ENCODE results near the gene CETN3.

CETN3 gene

DNA sequence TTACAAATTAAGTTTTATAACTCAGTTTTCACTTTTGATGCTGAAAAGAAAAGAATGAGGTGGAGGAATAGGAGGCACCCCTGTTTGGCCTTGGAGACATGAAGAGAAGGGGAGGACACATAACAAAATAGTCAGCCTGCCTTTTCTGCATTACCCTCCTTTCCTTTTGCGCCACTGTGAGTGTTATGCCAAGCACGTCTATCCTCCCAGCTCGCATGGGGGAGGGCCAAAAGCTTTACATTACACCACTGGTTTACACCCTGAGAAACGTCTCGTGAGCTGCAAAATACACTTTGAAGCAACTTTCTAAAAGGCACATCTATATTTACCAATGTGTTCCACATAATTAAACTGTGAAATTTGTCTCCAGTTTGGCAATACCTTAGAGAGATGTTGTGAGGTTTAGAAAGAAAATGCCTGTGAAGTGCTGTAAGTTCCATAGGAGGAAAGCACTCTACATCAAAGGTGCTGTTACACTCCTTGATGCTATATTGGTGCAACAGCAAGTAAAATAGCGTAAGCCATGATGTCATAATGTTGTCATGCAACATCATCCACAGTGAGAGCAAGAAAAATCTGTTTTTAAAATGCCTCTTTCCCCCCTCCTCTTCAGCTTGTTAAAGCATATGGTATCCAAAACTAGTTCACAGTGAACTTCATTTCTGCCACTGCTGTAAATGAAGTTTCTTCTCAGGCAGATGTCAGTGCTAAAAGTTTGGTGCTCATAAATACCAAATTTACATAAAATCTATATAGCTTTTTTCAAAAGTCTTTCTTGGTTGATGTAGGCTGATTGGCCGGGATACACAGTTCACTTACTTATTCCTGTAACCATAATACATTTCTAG lies 50.3 kb downstream of the CETN3 start:
- ChIA-PET CTCF (interaction anchor here (0.5 kb wide), 1 partner anchor 567 kb away, joined by 3 read pairs; no protein-coding TSS in a partner anchor), POLR2A (ENCODE audit: low non-redundant PET) (no interaction called here)
- DNase-seq (ENCODE audit: low spot score): no peak
- no peak overlapping the region for H3K27ac ChIP-seq
- TF ChIP-seq, protein P1, sequence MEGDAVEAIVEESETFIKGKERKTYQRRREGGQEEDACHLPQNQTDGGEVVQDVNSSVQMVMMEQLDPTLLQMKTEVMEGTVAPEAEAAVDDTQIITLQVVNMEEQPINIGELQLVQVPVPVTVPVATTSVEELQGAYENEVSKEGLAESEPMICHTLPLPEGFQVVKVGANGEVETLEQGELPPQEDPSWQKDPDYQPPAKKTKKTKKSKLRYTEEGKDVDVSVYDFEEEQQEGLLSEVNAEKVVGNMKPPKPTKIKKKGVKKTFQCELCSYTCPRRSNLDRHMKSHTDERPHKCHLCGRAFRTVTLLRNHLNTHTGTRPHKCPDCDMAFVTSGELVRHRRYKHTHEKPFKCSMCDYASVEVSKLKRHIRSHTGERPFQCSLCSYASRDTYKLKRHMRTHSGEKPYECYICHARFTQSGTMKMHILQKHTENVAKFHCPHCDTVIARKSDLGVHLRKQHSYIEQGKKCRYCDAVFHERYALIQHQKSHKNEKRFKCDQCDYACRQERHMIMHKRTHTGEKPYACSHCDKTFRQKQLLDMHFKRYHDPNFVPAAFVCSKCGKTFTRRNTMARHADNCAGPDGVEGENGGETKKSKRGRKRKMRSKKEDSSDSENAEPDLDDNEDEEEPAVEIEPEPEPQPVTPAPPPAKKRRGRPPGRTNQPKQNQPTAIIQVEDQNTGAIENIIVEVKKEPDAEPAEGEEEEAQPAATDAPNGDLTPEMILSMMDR (conservative IDR thresholded peaks at IDR 0.05; ENCODE audit: low read depth): no peak

DNA sequence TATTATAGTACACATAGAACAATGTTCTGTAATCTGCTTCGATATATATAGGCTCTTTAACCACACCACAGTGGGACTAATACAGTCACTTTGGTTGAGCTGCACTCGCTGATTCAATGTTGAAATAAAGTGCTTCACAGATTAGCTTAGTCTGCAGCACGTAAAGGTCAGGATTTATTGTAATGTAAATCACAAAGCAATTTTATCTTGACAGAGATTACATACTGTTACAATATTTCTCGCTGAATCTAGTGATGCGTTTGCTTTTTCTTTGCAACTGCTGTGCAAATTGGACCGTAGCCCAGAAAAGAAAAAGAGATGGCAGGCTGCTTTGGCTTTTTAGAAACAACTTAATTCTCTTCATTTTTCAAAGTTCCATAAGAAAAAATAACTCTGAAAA lies 52.9 kb downstream of the CETN3 start:
- POLR2A ChIA-PET (ENCODE audit: low non-redundant PET): no interaction called here

DNA sequence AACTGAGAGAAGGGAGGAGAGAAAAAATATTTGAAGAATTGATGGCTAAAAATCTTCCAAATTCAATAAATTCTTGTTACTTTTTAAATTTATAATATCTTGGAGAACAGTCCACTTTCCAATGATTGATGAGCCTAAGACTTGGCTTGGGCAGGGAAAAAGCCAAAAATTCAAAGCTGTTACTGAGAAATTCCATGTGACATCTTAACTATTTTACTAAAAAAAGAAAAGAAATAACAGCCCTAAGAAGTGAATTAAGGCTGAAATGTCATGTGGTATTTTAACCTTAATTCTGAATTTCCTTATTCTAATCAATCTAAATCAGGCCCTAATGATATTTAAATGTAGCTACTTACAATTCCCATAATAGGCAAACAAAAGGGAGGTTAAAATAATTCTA lies 53.4 kb downstream of the CETN3 start:
- ChIA-PET CTCF (interaction anchor here (1.2 kb wide), 1 partner anchor 20 kb away, joined by 3 read pairs; no protein-coding TSS in a partner anchor), POLR2A (ENCODE audit: low non-redundant PET) (no interaction called here)
- H3K27ac ChIP-seq: no peak overlapping the region
- DNase-seq (ENCODE audit: low spot score): no peak
- TF ChIP-seq, protein P1 (conservative IDR thresholded peaks at IDR 0.05; ENCODE audit: low read depth): no peak

More for the DNA sequence above, 52.9 kb downstream of the CETN3 start:
- DNase-seq (ENCODE audit: low spot score): no peak
- H3K27ac ChIP-seq: no peak overlapping the region
- CTCF ChIA-PET: interaction anchor here (1.2 kb wide), 1 partner anchor 20 kb away, joined by 3 read pairs; no protein-coding TSS in a partner anchor
- TF ChIP-seq, protein P1 (conservative IDR thresholded peaks at IDR 0.05; ENCODE audit: low read depth): no peak

DNA sequence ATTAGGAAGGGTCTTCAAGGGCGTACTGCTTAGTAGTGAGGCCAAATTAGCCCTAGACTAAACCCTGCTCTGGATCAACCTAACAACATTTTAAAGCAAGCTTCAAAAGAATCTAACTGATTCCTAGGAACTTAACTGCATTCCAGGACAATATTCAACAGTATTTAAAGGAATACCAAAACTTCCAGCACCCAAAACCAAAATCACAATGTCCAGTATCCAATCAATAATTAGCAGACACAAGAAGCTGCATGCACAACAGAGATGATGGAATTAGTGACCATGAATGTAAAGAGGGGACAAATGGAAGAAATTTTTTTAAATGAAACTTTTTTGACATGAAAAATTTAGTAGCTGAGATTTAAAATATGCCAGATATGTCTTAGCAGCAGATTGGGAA lies 53.9 kb downstream of the CETN3 start:
- TF ChIP-seq, protein P1 (conservative IDR thresholded peaks at IDR 0.05; ENCODE audit: low read depth): no peak
- no peak for DNase-seq (ENCODE audit: low spot score)
- POLR2A ChIA-PET (ENCODE audit: low non-redundant PET): no interaction called here
- CTCF ChIA-PET: interaction anchor here (1.2 kb wide), 1 partner anchor 21 kb away, joined by 3 read pairs; no protein-coding TSS in a partner anchor
- no peak overlapping the region for H3K27ac ChIP-seq

DNA sequence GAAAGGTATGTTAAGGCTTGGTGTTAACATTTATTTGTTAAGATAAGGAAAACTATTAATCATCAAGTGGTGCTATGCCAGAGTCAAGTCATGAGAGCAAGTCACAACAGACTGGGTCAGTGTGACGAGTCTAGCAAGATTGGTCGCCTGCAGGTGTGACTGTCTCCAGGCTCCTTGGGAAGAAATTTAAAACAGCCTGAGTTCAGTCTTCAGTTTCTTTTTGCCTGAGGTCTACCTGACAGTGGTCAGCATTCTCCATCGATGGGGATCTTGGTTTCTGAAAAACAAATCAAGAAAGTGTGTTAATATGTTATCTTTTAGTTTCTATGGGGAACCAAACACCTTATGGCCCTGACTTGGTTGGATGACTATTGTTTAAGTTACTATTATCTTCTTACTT lies 56.3 kb downstream of the CETN3 start:
- POLR2A ChIA-PET (ENCODE audit: low non-redundant PET): no interaction called here
- CTCF ChIA-PET: no interaction called here
- TF ChIP-seq, protein P1 (conservative IDR thresholded peaks at IDR 0.05; ENCODE audit: low read depth): no peak

DNA sequence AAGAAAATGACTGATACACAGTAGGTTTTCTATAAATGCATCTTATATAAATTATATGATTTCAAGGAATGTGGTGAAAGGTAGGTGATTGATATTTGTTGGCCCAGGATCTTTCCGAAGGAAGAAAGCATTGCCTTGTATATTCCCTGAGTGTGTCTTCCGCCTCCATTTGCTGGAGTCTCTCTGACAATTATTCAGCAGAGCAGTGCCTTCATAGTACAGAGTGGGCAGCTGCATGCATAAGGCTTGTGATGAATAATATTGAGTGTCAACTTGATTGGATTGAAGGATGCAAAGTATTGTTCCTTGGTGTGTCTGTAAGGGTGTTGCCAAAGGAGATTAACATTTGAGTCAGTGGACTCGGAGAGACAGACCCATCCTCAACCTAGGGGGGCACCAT lies 58.5 kb downstream of the CETN3 start:
- ChIA-PET CTCF (interaction anchor here (0.6 kb wide), 1 partner anchor 12 kb away, joined by 3 read pairs; no protein-coding TSS in a partner anchor), POLR2A (ENCODE audit: low non-redundant PET) (no interaction called here)
- no peak overlapping the region for H3K27ac ChIP-seq
- no peak for DNase-seq (ENCODE audit: low spot score)
- TF ChIP-seq, protein P1 (conservative IDR thresholded peaks at IDR 0.05; ENCODE audit: low read depth): no peak

More for the DNA sequence above, 56.3 kb downstream of the CETN3 start:
- H3K27ac ChIP-seq: no peak overlapping the region
- DNase-seq (ENCODE audit: low spot score): no peak

Data from RWPE1 (cell line).